ENCODE results near the gene LDB2.

- TF ChIP-seq EZH2 (IDR thresholded peaks at IDR 0.05) = no peak
- no peak for TF ChIP-seq FOXP2 (optimal IDR thresholded peaks at IDR 0.05; ENCODE audit: control extremely low read depth, extremely low read length, insufficient read depth)
- TF ChIP-seq POLR2AphosphoS5 (IDR thresholded peaks at IDR 0.05; ENCODE audit: borderline replicate concordance, low read depth, low read length) = no peak
These were observed 252.0 kb downstream of the LDB2 start for GRCh38 chr4:16646459-16646858.
